HS-5 (cell line): Measurements from ENCODE around the gene TTLL5.

Experiments
- DNase-seq: peaks from one replicate; pipeline ENCODE4 v3.0.0-alpha.2; 2012; ENCODE audit warnings: low read depth

Gene TTLL5

GRCh38 chr14:75794615-75795038 lies 133.6 kb downstream of the TTLL5 start:
- DNase-seq: no peak

- no peak for DNase-seq
Measured at GRCh38 chr14:75800792-75801191, 139.7 kb downstream of the TTLL5 start.

DNA sequence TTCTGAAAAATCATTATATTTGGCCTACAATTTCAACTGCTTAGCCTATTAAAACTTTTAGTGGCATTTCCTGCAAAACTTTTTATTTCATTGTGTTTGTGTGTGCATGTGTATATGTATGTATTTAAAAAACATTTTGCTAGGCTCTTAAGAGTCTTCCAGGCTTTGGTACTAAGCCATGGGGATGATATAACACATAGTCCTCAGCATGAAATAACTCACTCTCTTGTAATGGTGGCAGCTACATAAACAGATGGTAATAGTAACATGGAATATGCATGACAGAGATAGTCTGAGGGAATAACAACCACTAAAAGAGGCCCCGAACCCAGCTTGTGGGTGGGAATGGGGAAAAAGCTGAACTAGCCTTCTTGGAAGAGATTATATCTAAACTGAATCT lies 141.4 kb downstream of the TTLL5 start:
- DNase-seq: no peak

DNA sequence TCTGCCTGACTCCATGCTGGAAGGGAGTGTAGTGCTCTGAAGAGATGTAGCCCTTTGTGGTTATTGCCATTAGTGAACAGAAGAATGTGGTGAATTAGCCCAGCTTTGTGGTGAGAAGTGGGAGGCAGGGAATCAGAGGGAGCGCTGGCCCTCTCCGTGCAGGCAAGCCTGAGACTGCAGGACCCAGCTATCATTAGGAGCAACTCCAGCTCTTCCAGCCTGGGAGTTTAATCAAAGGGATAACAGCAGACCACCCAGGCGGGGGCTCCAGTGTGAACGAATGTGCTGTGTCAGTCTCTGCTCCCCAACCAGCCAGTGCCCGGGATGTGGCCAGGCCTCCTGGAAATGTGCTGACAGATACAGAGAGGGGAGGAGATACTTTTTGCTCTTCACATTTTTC lies 142.7 kb downstream of the TTLL5 start:
- DNase-seq: no peak

GRCh38 chr14:75804570-75805275 lies 143.7 kb downstream of the TTLL5 start:
- no peak for DNase-seq

DNA sequence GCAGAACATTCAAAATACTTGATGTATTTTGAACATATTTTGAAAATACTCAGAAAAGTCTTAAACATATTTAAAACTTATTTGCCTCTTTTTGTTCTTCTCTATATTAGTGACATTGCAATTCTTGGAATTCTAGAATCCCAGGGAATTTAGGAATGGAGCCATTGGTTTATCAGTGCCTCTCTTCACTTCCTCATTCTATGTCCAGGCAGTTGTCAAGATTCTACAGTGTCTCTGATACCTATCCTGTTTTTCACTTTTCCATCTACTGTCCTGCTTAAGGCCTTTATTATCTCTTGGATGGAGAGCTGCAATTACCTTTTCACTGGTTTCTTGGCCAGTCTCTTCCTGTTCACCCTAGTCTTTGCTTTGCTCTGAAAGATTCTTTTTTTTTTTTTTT lies 144.6 kb downstream of the TTLL5 start:
- no peak for DNase-seq

- DNase-seq: no peak
Measured at GRCh38 chr14:75806352-75806832, 145.3 kb downstream of the TTLL5 start.

GRCh38 chr14:75807667-75808360 lies 146.8 kb downstream of the TTLL5 start:
- no peak for DNase-seq

GRCh38 chr14:75811136-75811829 lies 150.2 kb downstream of the TTLL5 start:
- DNase-seq: no peak

DNA sequence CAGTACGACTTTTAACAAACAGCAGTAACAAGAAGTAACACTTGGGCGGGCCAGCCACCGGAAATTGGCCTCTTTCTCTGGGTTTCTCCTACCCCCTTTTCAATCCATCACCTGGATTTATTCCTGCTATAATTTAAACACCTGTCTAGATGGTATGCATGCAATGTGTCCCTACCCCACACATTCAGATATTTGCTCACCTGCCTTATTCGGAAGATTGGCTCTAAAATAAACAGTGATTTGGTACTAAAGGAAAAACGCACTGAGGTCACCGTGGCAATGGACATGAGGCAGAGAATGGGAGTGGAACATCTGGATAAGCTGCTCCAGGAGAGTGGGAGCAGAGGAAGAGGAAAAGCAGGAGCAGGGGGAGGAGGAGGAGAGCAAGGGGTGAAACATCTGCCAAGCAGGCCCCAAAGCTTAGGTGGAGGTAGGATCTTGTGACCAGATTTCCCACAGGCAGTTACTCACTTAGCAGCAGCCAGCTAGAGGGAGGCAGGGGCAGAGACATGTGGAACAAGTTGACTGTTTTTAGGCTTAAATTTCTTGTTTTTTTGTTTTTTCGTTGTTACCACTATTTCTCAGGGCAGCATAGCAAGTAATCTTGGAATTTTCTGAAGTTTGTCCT lies 150.9 kb downstream of the TTLL5 start:
- DNase-seq: no peak

DNA sequence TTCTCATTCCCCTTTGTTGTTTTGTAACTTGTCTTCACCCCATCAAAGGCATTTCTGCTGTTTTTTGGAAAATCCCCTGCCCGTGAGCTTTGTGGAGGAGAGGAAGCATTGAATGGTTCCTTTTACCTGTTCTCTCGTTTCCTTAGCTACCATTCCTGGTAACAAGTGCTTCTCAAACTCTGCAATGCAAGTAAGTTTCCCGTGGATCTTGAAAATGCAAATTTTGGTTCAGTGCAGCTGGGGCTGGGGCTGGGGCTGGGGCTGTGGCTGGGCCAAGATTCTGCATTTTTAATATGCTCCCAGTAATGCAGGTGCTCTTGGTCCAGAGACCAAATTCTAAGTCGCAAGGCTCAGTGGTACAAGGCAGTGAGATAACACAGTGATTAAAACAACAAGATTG lies 151.6 kb downstream of the TTLL5 start:
- DNase-seq: no peak

DNA sequence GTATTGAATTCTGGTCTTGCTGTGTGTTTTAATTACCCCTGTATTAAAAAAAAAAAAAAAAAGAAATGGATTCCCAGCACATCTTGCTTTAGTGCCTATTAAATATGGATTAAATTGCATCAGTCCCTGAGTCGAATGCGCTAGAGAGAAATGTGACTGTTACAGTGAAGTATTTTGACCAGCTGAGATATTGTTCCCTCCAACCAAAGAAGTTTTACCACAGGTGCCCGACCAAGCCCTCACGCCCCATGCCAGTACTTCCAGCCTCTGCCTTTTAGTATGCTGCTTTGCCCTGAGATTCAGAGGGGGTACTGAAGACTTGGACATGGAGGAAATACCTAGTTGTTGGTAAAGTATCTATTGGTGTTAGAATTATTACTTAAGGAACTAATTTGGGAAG lies 159.7 kb downstream of the TTLL5 start:
- DNase-seq: no peak

DNA sequence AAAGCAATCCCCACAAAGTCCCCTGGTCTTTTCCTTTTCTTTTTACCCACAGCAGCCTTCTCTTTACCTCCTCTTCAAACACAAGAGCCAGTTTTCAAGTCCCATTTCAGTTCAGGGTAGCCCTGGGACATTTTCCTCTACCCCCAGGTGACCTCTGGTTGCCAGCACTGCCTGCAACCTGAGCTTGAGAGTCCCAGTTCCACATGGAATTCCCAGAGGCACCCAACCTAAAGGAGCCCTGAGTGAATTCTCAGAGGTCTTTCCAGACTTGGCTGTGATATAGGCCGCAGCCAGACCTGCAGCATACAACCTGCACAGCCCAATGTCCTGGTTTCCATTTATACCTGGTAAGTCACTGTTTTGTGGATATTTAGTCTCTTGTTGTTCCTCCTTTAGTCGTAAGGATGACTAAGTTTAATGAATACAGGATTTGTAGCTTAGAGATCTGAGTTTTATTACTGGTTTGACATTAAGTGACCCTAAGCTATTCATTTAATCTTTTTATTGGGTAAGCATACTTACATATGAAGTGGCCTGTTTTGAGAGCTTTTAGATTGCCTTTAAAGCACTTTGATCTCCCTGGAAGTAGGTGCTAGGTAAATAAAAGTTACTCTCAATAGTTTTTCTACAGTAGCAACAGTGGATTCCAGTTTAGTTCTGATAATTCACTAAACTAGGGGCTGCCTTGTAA lies 160.9 kb downstream of the TTLL5 start:
- no peak for DNase-seq

GRCh38 chr14:75822522-75823141 lies 161.6 kb downstream of the TTLL5 start:
- DNase-seq: peak; percentile 37

DNA sequence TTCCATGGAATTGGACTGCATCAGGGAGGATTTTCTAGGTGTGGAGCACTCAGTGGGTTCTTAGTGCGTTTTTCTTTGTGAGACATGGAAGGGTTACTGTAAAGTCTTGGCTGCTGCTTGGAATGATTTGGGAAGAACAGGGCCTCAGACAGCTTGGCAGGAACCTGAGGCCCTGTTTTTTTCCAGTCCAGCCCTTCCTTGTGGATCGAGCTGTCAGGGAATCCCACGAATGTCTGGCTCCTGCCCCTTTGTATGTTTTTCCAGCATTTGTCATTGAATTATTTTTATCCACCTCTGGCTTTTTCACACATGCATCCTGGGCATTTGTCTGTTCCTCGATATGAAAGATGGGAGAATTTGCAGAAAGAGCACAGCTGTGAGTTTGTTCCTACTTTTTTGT lies 162.3 kb downstream of the TTLL5 start:
- DNase-seq: no peak

DNA sequence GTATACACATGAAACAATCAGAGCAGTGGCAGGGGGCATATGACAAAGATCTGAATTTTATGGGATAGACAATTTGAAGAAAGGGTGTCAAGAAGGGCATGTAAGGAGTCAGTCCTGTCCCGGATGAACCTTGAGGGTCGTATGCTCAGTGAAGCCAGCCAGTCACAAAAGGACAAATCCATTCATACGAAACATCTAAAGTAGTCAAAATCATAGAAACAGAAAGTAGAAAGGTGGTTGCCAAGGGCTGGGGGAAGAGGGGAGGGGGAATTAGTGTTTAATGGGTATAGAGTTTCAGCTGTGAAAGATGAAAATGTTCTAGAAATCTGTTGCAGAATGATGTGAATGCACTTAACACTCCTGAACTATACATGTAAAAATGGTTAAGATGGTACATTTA lies 163.3 kb downstream of the TTLL5 start:
- no peak for DNase-seq

GRCh38 chr14:75825147-75825592 lies 164.1 kb downstream of the TTLL5 start:
- DNase-seq: no peak

GRCh38 chr14:75826599-75826998 lies 165.6 kb downstream of the TTLL5 start:
- DNase-seq: no peak

GRCh38 chr14:75827331-75827730 lies 166.3 kb downstream of the TTLL5 start:
- no peak for DNase-seq

DNA sequence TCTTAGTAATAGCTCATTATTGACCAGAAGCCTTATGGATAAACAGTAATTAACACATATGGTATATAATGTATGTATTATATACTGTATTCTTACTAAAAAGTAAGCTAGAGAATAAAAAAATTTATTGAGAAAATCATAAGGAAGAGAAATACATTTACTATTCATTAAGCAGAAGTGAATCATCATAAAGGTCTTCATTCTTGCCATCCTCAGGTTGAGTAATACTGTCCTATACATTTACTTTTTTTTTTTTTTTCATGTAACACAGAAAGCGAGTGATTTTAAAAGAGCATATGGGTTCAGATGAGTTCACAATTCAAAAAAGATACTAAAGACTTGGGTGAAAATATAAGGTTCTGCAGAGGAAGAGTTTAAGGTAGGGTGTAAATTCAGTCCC lies 168.3 kb downstream of the TTLL5 start:
- DNase-seq: no peak

DNA sequence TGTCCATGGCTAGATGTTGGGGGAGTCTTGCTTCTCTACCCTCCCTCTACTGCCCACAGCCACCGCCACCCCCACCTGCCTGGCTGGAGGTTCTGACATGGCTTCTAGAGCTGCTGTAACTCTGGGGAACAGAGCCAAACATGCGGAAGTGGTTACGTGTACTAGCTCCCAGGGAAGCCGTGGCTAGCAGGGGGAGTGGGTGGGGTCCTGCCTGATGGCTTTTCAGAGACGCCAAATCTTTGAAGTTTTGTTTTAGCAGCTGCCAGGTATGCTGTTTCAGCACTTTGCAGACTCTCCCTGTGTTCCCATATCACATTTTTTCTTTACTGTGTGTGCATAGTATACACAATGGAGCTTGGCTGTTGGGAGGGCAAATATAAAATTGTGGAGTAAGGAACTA lies 170.4 kb downstream of the TTLL5 start:
- DNase-seq: no peak
